Breast epithelium (tissue), 3 donors: ENCODE measurements around the gene RALGPS1.

Source experiments
- CTCF ChIP-seq, 3 donors: fragments of 450-650 bp; IDR thresholded peaks; one replicate each; pipeline ENCODE4 v1.5.1; 2016 to 2017; ENCODE audit warnings: antibody characterized with exemption in 3 of 3, mild to moderate bottlenecking in 3 of 3, moderate library complexity in 3 of 3
- POLR2A ChIP-seq: fragments of 450-650 bp; IDR thresholded peaks from one replicate; pipeline ENCODE4 v1.6.1; 2016; ENCODE audit warnings: antibody characterized with exemption, mild to moderate bottlenecking, moderate library complexity
- POLR2AphosphoS5 ChIP-seq, 3 donors: sonication (generic); formaldehyde crosslinking; IDR thresholded peaks; one replicate each; pipeline ENCODE4 v1.6.1; 2017; ENCODE audit warnings: antibody characterized with exemption in 3 of 3

GRCh38 chr9:127035423-127035822 is 120.8 kb downstream of the RALGPS1 start:
- no peak for TF ChIP-seq CTCF (IDR thresholded peaks at IDR 0.05)
- TF ChIP-seq POLR2A: no peak
- TF ChIP-seq POLR2AphosphoS5 (IDR thresholded peaks at IDR 0.05): peak in 1 of 3 donors; percentile 75
